IPS-18a (cell line): ENCODE results near the gene ANKRD23.

ENCODE experiments used
- H3K27ac ChIP-seq: one replicate; pipeline ENCODE4 v1.5.1; 2013; ENCODE audit warnings: low read length
- H3K27me3 ChIP-seq: one replicate; pipeline ENCODE4 v1.6.1; 2013; ENCODE audit warnings: mild to moderate bottlenecking, low read length; ENCODE audit not compliant: control insufficient read depth, insufficient read depth
- H3K36me3 ChIP-seq: one replicate; pipeline ENCODE4 v1.6.1; 2013; ENCODE audit warnings: low read depth, low read length; ENCODE audit not compliant: control insufficient read depth
- H3K4me1 ChIP-seq: one replicate; pipeline ENCODE4 v1.6.1; 2013; ENCODE audit warnings: low read depth, low read length; ENCODE audit not compliant: control insufficient read depth
- H3K4me3 ChIP-seq: one replicate; pipeline ENCODE4 v1.5.1; 2013; ENCODE audit warnings: low read length
- H3K9ac ChIP-seq: one replicate; pipeline ENCODE4 v1.6.1; 2013; ENCODE audit warnings: mild to moderate bottlenecking, low read length, moderate library complexity
- H3K9me3 ChIP-seq: one replicate; pipeline ENCODE4 v1.6.1; 2013; ENCODE audit warnings: low read depth, low read length; ENCODE audit not compliant: control insufficient read depth

Gene ANKRD23

DNA sequence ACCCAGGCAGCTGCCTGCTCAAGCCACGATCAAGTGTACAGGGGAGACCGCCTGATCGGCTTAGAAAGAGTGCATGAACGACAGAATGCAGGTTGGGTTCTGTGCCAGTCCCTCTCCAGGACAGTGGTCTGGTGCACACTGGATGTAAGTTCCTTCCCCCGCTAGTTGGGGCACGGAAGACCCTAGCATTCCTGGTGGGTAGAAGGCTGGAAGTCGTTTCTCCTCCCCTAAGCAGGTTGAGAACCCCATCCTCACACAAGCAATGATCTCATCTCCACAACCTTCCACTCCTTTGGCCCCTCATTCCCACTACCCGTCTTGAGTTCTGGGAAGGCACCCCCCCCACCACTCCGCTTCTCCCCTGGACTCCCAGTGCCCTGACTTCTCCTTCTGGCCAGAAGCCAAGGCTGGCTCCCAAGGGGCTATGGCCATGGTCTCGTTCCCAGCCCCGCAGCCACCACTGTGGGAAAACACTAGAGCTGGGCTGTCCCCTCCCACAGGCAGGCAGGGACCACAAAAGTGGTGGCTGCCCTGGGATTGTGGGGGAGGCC is 15.4 kb upstream of the ANKRD23 start:
- peak overlapping the region; percentile 56 for H3K4me3 ChIP-seq
- peak overlapping the region; percentile 52 for H3K9ac ChIP-seq
- H3K9me3 ChIP-seq = no peaks in the 10 kb centered on the region
- H3K27me3 ChIP-seq = no peaks in the 10 kb centered on the region
- H3K36me3 ChIP-seq = peaks cover 34% of the 10 kb centered on the region
- peaks cover 14% of the 10 kb centered on the region for H3K4me1 ChIP-seq
- no peak overlapping the region for H3K27ac ChIP-seq

DNA sequence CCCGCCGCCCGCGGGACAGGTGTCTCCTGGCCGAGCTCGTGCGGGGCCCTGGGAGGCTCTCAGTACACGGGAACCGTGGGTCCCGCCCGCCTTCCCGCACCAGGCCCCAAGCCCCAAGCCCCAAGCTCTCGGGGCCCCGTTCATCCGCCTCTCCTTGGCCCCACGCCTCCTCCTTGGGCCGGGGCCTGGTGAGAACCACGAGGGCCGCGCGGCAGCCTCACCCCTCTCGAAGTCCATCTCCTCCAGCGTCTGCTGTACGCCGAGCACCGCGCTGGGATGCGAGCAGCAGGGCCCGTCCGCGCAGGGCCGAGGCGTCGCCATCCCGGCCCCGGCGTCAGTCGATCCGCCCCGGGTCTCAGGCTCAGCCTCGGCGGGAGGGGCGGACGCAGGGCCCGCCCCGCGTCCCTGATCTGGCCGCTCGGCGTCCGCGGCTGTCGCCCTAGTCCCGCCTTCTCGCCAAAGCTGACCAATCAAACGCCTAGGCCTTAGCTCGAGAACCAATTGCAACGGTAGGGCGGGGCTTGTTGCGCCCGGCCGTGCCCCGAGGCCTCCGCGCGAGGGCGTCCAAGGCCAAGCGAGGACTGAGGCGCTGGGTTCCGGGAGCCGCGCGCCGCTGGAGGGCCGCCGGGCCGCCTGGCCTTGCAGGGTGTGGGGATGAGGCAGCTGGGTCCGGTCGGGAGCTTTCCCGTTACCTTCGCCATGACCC is 14.0 kb upstream of the ANKRD23 start, which contains the start of gene ANKRD39:
Gene ANKRD39 (minus strand): TSS at position 350 of the 706 bp plus-strand sequence. CDS start 29 bp downstream, at position 321.
- H3K9ac ChIP-seq = peak within 1 kb of the TSS; percentile 71
- H3K27me3 ChIP-seq = no peaks in the 10 kb centered on the region
- H3K4me1 ChIP-seq = peaks cover 14% of the 10 kb centered on the region
- peaks cover 28% of the 10 kb centered on the region for H3K36me3 ChIP-seq
- H3K27ac ChIP-seq = no peak within 1 kb of the TSS
- no peaks in the 10 kb centered on the region for H3K9me3 ChIP-seq
- peak within 1 kb of the TSS; percentile 80 for H3K4me3 ChIP-seq

DNA sequence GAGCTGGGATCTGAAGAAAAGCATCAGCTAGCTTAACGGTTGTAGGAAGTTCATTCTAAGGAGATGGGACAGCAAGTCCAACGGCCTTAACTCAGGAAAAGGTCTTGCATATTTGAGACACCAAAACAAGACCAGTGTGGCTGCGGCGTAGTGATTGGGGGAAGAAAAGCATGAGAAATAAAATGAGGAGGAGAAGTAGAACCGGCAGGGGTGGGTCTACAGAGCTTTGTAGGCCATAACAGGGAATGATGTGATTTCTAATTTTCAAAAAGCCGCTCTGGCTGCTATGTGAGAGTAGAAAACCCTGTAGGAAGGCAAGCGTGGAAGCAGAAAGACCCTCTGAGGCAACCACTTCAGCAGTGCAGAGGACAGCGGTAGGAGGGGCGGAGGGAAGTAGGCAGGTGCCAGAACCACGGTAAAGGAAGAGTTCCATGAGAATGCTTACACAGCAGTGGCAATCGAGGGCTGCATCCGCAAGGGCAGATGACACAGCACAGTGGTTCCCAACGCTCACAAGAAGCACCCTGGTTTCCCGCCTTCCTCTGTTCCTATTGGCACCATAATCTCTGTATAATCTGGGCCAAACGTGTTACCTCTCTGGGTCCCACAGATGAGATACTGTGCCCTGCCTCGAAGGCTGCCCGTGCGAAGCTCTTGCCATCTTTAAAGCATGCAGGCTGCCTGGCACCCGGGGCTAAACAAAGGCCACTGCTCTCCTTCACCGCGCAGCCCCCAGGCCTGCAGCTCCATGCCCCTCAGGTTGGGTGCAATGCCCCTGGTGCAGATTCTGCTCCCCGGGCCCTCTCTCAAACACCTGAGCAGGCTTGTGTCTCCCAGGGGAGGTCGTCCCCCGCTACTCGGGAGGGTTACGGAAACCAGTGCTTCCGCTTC is 13.2 kb upstream of the ANKRD23 start:
- Histone ChIP-seq H3K9ac (peak overlapping the region; percentile 71), H3K27ac (no peak overlapping the region), H3K27me3 (no peaks in the 10 kb centered on the region), H3K9me3 (no peaks in the 10 kb centered on the region), H3K4me1 (peaks cover 14% of the 10 kb centered on the region), H3K36me3 (peaks cover 28% of the 10 kb centered on the region), H3K4me3 (peak overlapping the region; percentile 80)

DNA sequence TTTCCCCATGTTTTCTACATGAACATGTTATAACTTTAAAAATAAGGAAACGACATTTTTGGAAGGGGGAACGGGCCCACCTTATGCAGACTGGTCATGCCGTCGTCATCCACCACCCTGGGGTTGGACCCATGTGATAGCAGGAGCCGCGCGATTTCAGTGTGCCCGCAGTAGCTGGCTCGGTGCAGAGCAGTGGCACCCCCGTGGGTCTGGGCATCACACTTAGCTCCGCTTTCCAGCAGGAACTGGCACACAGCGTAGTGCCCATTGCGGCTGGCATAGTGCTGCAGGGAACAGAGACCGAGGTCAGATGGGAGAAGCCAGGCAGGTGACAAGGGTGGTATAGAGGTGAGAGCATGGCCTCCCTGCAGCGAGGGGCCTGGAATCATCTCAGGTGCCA is 9.5 kb upstream of the ANKRD23 start:
- H3K4me3 ChIP-seq = no peak overlapping the region
- no peaks in the 10 kb centered on the region for H3K27me3 ChIP-seq
- H3K4me1 ChIP-seq = peaks cover 11% of the 10 kb centered on the region
- H3K27ac ChIP-seq = no peak overlapping the region
- H3K9ac ChIP-seq = no peak overlapping the region
- H3K9me3 ChIP-seq = no peaks in the 10 kb centered on the region
- peaks cover 21% of the 10 kb centered on the region for H3K36me3 ChIP-seq

DNA sequence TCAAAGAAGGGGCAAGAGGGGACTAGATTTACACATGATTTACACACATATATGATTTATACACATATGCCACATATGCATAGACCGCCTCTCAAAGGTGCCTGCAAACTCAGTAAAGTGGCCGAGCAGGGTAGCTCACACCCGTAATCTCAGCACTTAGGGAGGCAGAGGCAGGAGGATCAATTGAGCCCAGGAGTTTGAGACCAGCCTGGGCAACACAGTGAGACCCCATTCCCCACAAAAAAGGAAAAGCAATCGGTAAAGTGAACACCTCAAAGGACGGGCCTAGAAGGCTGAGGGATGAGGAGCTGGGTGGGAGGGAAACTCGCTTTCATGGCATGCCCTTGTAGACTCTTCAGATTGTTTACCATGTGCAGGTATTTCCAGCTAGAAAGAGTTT is 8.8 kb upstream of the ANKRD23 start:
- H3K4me3 ChIP-seq = no peak overlapping the region
- H3K27ac ChIP-seq = no peak overlapping the region
- H3K9ac ChIP-seq = no peak overlapping the region
- H3K9me3 ChIP-seq = no peaks in the 10 kb centered on the region
- peaks cover 11% of the 10 kb centered on the region for H3K4me1 ChIP-seq
- no peaks in the 10 kb centered on the region for H3K27me3 ChIP-seq
- peaks cover 26% of the 10 kb centered on the region for H3K36me3 ChIP-seq

DNA sequence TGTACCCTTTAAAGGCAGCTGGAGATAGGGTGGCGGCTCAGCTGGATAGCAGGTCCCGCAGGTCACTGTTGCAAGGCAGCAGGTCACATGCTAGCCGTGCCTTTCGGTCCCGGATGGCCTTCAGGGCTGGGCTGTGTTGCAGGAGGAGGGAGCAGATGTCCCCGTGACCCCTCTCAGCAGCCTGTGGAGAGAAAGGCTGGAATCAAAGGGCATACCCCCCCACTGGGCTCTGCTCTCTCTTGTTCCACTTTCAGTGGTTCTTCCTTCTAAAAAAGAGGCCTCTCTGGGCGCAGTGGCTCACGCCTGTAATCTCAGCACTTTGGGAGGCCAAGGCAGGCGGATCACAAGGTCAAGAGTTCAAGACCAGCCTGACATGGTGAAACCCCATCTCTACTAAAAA is 4.4 kb upstream of the ANKRD23 start:
- H3K27ac ChIP-seq = no peak overlapping the region
- H3K9me3 ChIP-seq = no peaks in the 10 kb centered on the region
- no peaks in the 10 kb centered on the region for H3K4me1 ChIP-seq
- peaks cover 23% of the 10 kb centered on the region for H3K36me3 ChIP-seq
- no peak overlapping the region for H3K9ac ChIP-seq
- no peak overlapping the region for H3K4me3 ChIP-seq
- no peaks in the 10 kb centered on the region for H3K27me3 ChIP-seq

DNA sequence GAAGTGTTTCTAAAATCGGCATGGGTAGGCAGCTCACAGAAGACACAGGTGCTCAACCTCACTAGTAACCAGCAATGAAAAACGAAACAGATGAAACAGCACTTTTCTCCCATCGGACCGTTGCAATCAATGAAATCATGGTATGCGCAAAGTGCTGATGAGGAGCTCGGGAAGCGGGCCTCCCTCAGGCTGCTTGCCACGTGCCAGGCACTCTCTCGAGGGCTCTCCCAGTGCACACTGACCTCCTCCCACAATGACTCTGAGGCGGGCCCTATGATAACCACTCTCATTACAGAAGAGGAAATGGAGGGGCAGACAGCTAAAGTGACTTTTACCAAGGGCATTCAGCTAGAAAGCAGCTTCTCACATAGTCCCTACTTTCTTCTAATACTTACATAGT is 3.8 kb upstream of the ANKRD23 start:
- H3K27ac ChIP-seq = no peak overlapping the region
- no peaks in the 10 kb centered on the region for H3K9me3 ChIP-seq
- H3K27me3 ChIP-seq = no peaks in the 10 kb centered on the region
- H3K4me3 ChIP-seq = no peak overlapping the region
- no peak overlapping the region for H3K9ac ChIP-seq
- H3K4me1 ChIP-seq = no peaks in the 10 kb centered on the region
- H3K36me3 ChIP-seq = peaks cover 16% of the 10 kb centered on the region

DNA sequence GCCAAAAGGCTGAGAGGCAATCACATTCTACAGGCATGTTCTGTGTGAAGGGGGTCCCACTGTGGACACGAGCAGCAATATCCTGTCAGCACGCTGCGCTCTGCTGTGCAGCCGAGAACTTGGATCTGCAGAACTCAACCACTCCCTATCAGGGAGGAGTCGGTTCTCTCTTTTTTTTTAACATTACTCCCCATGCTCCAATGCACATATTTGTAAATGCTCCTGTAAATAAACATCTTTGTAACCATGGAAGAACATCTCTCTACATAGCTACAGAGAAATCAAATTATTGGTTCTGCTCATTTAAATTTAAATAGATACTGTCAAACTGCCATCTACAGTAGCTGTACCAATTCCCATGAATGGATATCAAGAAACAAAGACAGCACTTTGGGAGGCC is 3.0 kb upstream of the ANKRD23 start:
- H3K9me3 ChIP-seq = no peaks in the 10 kb centered on the region
- H3K36me3 ChIP-seq = peaks cover 14% of the 10 kb centered on the region
- no peaks in the 10 kb centered on the region for H3K4me1 ChIP-seq
- no peaks in the 10 kb centered on the region for H3K27me3 ChIP-seq
- H3K27ac ChIP-seq = no peak overlapping the region
- no peak overlapping the region for H3K4me3 ChIP-seq
- no peak overlapping the region for H3K9ac ChIP-seq

DNA sequence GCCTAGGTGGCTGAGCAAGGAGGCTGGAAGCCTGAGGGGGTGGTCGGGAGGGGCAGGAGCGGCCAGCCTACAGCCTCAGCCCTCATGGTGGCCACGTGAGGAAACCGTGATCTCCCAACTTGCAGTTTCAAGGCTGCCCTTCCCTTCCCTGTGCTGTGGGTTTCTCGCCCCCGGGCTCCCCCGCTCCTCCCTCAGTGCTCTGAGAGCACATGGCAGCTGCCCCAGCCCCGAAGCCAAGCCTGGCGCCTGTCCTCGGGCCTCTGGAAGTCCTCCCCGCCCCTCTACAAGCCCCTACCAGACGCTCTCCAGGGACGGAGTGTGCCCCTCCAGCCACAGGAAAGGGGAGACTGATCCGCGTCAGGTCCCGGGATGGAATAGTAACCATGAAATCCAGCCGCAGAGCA is 586 bp upstream of the ANKRD23 start:
- no peaks in the 10 kb centered on the region for H3K9me3 ChIP-seq
- peaks cover 5% of the 10 kb centered on the region for H3K36me3 ChIP-seq
- no peaks in the 10 kb centered on the region for H3K4me1 ChIP-seq
- no peak overlapping the region for H3K9ac ChIP-seq
- no peak overlapping the region for H3K4me3 ChIP-seq
- no peak overlapping the region for H3K27ac ChIP-seq
- no peaks in the 10 kb centered on the region for H3K27me3 ChIP-seq

DNA sequence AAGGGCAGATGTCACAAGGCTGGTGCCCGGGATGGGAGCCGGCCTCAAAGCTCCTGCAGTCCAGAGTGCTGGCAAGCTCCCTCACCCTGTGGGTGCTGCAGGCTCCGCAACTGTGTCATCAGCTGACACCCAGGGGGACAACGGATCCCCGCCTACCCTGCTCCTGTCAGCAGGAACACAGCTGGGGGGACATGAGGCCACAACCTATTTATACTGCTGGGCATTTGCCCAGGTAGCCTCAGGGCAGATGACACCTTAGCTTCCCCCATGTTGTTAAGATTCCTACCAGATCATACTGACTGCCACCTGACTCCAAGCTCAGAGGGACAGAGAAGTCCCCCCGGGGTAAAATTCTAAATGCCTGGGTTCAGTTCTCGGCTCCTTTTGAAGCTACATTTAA is 1.2 kb downstream of the ANKRD23 start:
- Histone ChIP-seq H3K4me3 (no peak overlapping the region), H3K9ac (no peak overlapping the region), H3K27ac (no peak overlapping the region), H3K9me3 (no peaks in the 10 kb centered on the region), H3K36me3 (no peaks in the 10 kb centered on the region), H3K27me3 (no peaks in the 10 kb centered on the region), H3K4me1 (no peaks in the 10 kb centered on the region)

DNA sequence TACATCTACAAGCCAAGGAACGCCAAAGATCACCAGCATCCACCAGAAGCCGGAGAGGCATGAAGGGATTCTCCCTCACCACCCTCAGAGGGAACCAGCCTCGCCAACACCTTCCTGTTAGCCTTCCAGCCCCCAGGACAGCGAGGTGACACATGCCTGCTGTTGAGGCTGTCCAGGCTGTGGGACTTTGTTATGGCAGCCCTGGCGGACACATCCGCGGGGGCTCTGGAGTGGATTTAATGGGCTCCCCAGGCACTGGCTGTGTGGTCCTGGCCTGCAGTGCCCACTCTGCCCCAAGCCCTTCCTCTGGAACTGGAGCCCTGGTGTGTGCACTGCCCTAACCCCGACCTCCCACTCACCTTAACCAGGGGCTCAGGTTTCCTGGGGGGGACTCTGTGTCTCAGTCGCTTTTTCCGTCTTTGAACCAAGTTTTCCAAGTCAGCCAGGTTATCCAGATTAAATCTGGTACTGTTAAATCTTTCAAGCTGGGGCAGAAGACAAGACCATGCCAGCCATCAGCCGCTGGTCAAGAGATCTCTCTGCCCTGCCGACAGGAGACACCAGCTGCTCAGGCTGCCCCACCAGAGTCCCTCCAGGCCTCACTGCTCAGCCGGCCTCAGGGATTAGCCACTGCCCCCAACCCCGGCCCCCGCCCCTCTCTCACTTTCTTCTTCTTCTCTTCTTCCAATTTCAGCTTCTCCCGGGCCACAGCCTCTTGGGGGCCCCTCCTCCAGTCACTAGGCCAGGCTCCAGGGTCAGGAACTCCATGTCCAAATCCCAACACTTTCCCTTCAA is 1.9 kb downstream of the ANKRD23 start:
- no peaks in the 10 kb centered on the region for H3K36me3 ChIP-seq
- no peak overlapping the region for H3K4me3 ChIP-seq
- H3K9me3 ChIP-seq = no peaks in the 10 kb centered on the region
- no peaks in the 10 kb centered on the region for H3K4me1 ChIP-seq
- H3K27ac ChIP-seq = no peak overlapping the region
- H3K27me3 ChIP-seq = no peaks in the 10 kb centered on the region
- H3K9ac ChIP-seq = no peak overlapping the region
